ENCODE measurements around the gene GSDME.

Gene GSDME

GRCh38 chr7:24732646-24733413 is 24.4 kb downstream of the GSDME start:
- Histone ChIP-seq H3K9me2 (replicated peaks; ENCODE audit: control insufficient read depth, low read length) (no peaks in the 10 kb centered on the region), H3K27me3 (ENCODE audit: control insufficient read depth, low read length) (peaks cover 3% of the 10 kb centered on the region; the same call in 1 of the 2 replicates), H3K4me1 (ENCODE audit: control insufficient read depth, low read length) (no peaks in the 10 kb centered on the region), H3K4me3 (ENCODE audit: low read length) (no peak overlapping the region), H3K36me3 (ENCODE audit: control insufficient read depth, low read length) (no peaks in the 10 kb centered on the region), H3K4me2 (ENCODE audit: low read length) (no peak overlapping the region), H3K9me3 (ENCODE audit: control insufficient read depth, insufficient read depth, low read length) (peaks cover 2% of the 10 kb centered on the region; the same call in 1 of the 2 replicates), H3F3A (ENCODE audit: control insufficient read depth, insufficient read depth) (no peaks in the 10 kb centered on the region), H3K79me2 (ENCODE audit: control insufficient read depth, low read length) (no peaks in the 10 kb centered on the region), H3K27ac (ENCODE audit: low read depth, low read length) (no peak overlapping the region), H4K20me1 (ENCODE audit: control insufficient read depth, insufficient read depth, low read depth, low read length) (no peaks in the 10 kb centered on the region)
- no peak for TF ChIP-seq EZH2phosphoT487 (IDR thresholded peaks at IDR 0.05; ENCODE audit: borderline replicate concordance, low read length)
- TF ChIP-seq, protein P1, sequence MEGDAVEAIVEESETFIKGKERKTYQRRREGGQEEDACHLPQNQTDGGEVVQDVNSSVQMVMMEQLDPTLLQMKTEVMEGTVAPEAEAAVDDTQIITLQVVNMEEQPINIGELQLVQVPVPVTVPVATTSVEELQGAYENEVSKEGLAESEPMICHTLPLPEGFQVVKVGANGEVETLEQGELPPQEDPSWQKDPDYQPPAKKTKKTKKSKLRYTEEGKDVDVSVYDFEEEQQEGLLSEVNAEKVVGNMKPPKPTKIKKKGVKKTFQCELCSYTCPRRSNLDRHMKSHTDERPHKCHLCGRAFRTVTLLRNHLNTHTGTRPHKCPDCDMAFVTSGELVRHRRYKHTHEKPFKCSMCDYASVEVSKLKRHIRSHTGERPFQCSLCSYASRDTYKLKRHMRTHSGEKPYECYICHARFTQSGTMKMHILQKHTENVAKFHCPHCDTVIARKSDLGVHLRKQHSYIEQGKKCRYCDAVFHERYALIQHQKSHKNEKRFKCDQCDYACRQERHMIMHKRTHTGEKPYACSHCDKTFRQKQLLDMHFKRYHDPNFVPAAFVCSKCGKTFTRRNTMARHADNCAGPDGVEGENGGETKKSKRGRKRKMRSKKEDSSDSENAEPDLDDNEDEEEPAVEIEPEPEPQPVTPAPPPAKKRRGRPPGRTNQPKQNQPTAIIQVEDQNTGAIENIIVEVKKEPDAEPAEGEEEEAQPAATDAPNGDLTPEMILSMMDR (IDR thresholded peaks at IDR 0.05; ENCODE audit: low read depth, low read length, poor library complexity, severe bottlenecking), result no peak

- H3K27ac ChIP-seq (ENCODE audit: low read depth, low read length), result no peak overlapping the region
- no peak overlapping the region for H3K4me3 ChIP-seq (ENCODE audit: low read length)
- no peaks in the 10 kb centered on the region for H4K20me1 ChIP-seq (ENCODE audit: control insufficient read depth, insufficient read depth, low read depth, low read length)
- no peaks in the 10 kb centered on the region for H3K36me3 ChIP-seq (ENCODE audit: control insufficient read depth, low read length)
- H3K9me3 ChIP-seq (ENCODE audit: control insufficient read depth, insufficient read depth, low read length), result no peaks in the 10 kb centered on the region
- H3K9me2 ChIP-seq (replicated peaks; ENCODE audit: control insufficient read depth, low read length), result no peaks in the 10 kb centered on the region
- TF ChIP-seq, protein P1 (IDR thresholded peaks at IDR 0.05; ENCODE audit: low read depth, low read length, poor library complexity, severe bottlenecking), result no peak
- no peak for TF ChIP-seq EZH2phosphoT487 (IDR thresholded peaks at IDR 0.05; ENCODE audit: borderline replicate concordance, low read length)
- H3K27me3 ChIP-seq (ENCODE audit: control insufficient read depth, low read length), result peaks cover 3% of the 10 kb centered on the region
- H3K79me2 ChIP-seq (ENCODE audit: control insufficient read depth, low read length), result no peaks in the 10 kb centered on the region
- no peaks in the 10 kb centered on the region for H3F3A ChIP-seq (ENCODE audit: control insufficient read depth, insufficient read depth)
- H3K4me1 ChIP-seq (ENCODE audit: control insufficient read depth, low read length), result no peaks in the 10 kb centered on the region
- H3K4me2 ChIP-seq (ENCODE audit: low read length), result no peak overlapping the region
Measured at GRCh38 chr7:24731313-24731712, 26.0 kb downstream of the GSDME start.

GRCh38 chr7:24730018-24730369 is 27.3 kb downstream of the GSDME start:
- Histone ChIP-seq H3K4me1 (ENCODE audit: control insufficient read depth, low read length) (no peaks in the 10 kb centered on the region), H3K4me2 (ENCODE audit: low read length) (no peak overlapping the region), H3K9me3 (ENCODE audit: control insufficient read depth, insufficient read depth, low read length) (no peaks in the 10 kb centered on the region), H3K79me2 (ENCODE audit: control insufficient read depth, low read length) (no peaks in the 10 kb centered on the region), H4K20me1 (ENCODE audit: control insufficient read depth, insufficient read depth, low read depth, low read length) (no peaks in the 10 kb centered on the region), H3F3A (ENCODE audit: control insufficient read depth, insufficient read depth) (no peaks in the 10 kb centered on the region), H3K36me3 (ENCODE audit: control insufficient read depth, low read length) (no peaks in the 10 kb centered on the region), H3K9me2 (replicated peaks; ENCODE audit: control insufficient read depth, low read length) (no peaks in the 10 kb centered on the region), H3K27ac (ENCODE audit: low read depth, low read length) (no peak overlapping the region), H3K4me3 (ENCODE audit: low read length) (no peak overlapping the region), H3K27me3 (ENCODE audit: control insufficient read depth, low read length) (peaks cover 2% of the 10 kb centered on the region)
- TF ChIP-seq EZH2phosphoT487 (IDR thresholded peaks at IDR 0.05; ENCODE audit: borderline replicate concordance, low read length), result no peak
- TF ChIP-seq, protein P1 (IDR thresholded peaks at IDR 0.05; ENCODE audit: low read depth, low read length, poor library complexity, severe bottlenecking), result no peak

Measured in DOHH2 (cell line).